KMS-11 (cell line): Measurements from ENCODE around the gene PIK3CA.
"Not testable (repeated sequence)": the region's sequence is repeated elsewhere in the genome, so short reads cannot be mapped to it uniquely, and the experiment has no call there.

Experiments used
- H2AFZ ChIP-seq: fragments of 200-600 bp; sonication (generic); 2 replicates; pipeline ENCODE4 v1.6.1; 2016; ENCODE audit warnings: antibody characterized with exemption, mixed run types, low read depth
- H3K27ac ChIP-seq: fragments of 200-600 bp; sonication (generic); 2 replicates; pipeline ENCODE4 v1.6.1; 2016; ENCODE audit warnings: mild to moderate bottlenecking, mixed run types
- H3K27me3 ChIP-seq: fragments of 200-600 bp; sonication (generic); 2 replicates; pipeline ENCODE4 v1.6.1; 2017; ENCODE audit warnings: mild to moderate bottlenecking, low read depth, mixed run types, moderate library complexity; ENCODE audit not compliant: insufficient read depth
- H3K36me3 ChIP-seq: fragments of 200-600 bp; sonication (generic); 2 replicates; pipeline ENCODE4 v1.6.1; 2017; ENCODE audit warnings: mild to moderate bottlenecking, mixed run types; ENCODE audit not compliant: insufficient read depth
- H3K4me1 ChIP-seq: fragments of 200-600 bp; sonication (generic); 2 replicates; pipeline ENCODE4 v1.6.1; 2016; ENCODE audit warnings: mild to moderate bottlenecking, low read depth, mixed run types; ENCODE audit not compliant: poor library complexity, severe bottlenecking
- H3K4me2 ChIP-seq: fragments of 200-600 bp; sonication (generic); 2 replicates; pipeline ENCODE4 v1.7.0; 2016; ENCODE audit warnings: mild to moderate bottlenecking, mixed run types
- H3K4me3 ChIP-seq: fragments of 200-600 bp; sonication (generic); IDR thresholded peaks from 2 replicates; pipeline ENCODE4 v1.6.1; 2017; ENCODE audit warnings: low read depth, low read length, mixed read lengths; ENCODE audit not compliant: insufficient read depth
- H3K79me2 ChIP-seq: fragments of 200-600 bp; sonication (generic); 2 replicates; pipeline ENCODE4 v1.6.1; 2016; ENCODE audit warnings: low read depth, mixed run types; ENCODE audit not compliant: insufficient read depth
- H3K9ac ChIP-seq: fragments of 200-600 bp; sonication (generic); 2 replicates; pipeline ENCODE4 v1.6.1; 2016; ENCODE audit warnings: mild to moderate bottlenecking, mixed run types
- H4K20me1 ChIP-seq: fragments of 200-600 bp; sonication (generic); 2 replicates; pipeline ENCODE4 v1.6.1; 2016; ENCODE audit warnings: mild to moderate bottlenecking, mixed run types; ENCODE audit not compliant: insufficient read depth
- TF ChIP-seq, protein P1 (sequence below): fragments of 200-600 bp; sonication (generic); conservative IDR thresholded peaks from 2 replicates; pipeline ENCODE4 v1.6.1; 2017; ENCODE audit warnings: low read depth, mild to moderate bottlenecking, antibody characterized with exemption, low read length, moderate library complexity, mixed read lengths

Gene PIK3CA

DNA sequence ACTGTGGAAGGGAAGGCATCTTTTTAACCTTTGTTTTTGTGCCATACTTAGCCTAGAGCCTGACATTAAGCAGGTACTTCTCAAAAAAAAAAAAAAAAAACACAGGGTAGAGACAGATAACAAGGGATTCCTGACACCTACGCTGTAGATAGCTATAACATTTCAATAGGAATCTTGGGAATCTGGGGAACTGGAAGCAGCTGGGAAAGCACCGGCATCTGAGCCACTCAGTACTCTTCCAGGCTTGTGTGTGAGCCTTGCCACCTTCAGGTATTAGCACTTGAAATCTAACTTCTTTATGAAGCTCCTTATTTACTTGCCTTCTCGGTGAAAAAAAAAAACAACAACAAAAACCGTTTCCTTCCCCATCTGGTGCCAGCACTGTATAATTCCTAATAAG, 46.8 kb downstream of the PIK3CA start:
- Histone ChIP-seq H3K4me1 (peaks cover 36% of the 10 kb centered on the region), H3K36me3 (no peaks in the 10 kb centered on the region), H3K4me3 (no peak overlapping the region), H3K9ac (no peak overlapping the region), H4K20me1 (0 out of 2 replicates have a peak, but pooled peaks cover 4% of the 10 kb centered on the region), H3K79me2 (no peaks in the 10 kb centered on the region; the same call in 1 of the 2 replicates), H3K27ac (no peak overlapping the region), H2AFZ (no peak overlapping the region), H3K27me3 (no peaks in the 10 kb centered on the region), H3K4me2 (no peak overlapping the region)
- TF ChIP-seq, protein P1, sequence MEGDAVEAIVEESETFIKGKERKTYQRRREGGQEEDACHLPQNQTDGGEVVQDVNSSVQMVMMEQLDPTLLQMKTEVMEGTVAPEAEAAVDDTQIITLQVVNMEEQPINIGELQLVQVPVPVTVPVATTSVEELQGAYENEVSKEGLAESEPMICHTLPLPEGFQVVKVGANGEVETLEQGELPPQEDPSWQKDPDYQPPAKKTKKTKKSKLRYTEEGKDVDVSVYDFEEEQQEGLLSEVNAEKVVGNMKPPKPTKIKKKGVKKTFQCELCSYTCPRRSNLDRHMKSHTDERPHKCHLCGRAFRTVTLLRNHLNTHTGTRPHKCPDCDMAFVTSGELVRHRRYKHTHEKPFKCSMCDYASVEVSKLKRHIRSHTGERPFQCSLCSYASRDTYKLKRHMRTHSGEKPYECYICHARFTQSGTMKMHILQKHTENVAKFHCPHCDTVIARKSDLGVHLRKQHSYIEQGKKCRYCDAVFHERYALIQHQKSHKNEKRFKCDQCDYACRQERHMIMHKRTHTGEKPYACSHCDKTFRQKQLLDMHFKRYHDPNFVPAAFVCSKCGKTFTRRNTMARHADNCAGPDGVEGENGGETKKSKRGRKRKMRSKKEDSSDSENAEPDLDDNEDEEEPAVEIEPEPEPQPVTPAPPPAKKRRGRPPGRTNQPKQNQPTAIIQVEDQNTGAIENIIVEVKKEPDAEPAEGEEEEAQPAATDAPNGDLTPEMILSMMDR = no peak

DNA sequence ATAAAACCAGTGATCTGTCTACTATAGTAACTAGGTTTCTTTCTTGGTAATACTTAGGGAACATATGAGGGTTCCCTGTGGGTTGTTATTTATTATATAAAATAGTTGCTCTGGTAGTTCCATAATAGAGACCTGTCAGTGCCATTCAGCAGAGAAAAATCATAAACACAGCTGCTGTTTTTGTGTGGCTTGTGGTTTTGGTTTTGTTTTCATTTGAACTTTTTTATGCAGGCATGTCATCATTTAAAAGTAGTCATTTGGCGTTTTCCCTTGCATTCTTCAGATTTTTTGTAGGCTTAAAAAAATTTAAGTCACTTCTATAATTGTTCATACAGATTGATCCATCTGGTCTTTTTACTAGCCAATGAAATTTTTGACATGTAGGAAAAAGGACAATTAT, 47.9 kb downstream of the PIK3CA start:
- TF ChIP-seq, protein P1 = no peak
- H3K27ac ChIP-seq = no peak overlapping the region
- no peak overlapping the region for H3K9ac ChIP-seq
- H2AFZ ChIP-seq = no peak overlapping the region
- 0 out of 2 replicates have a peak, but pooled peaks cover 4% of the 10 kb centered on the region for H4K20me1 ChIP-seq
- peak overlapping the region; percentile 33 for H3K4me2 ChIP-seq
- H3K79me2 ChIP-seq = no peaks in the 10 kb centered on the region; the same call in 1 of the 2 replicates
- no peak overlapping the region for H3K4me3 ChIP-seq
- peaks cover 36% of the 10 kb centered on the region for H3K4me1 ChIP-seq
- H3K27me3 ChIP-seq = no peaks in the 10 kb centered on the region
- no peaks in the 10 kb centered on the region for H3K36me3 ChIP-seq

GRCh38 chr3:179196700-179197099, 48.5 kb downstream of the PIK3CA start:
- H3K4me1 ChIP-seq = peaks cover 36% of the 10 kb centered on the region
- no peak overlapping the region for H3K27ac ChIP-seq
- H3K4me3 ChIP-seq = no peak overlapping the region
- H3K36me3 ChIP-seq = no peaks in the 10 kb centered on the region
- no peak overlapping the region for H2AFZ ChIP-seq
- H3K79me2 ChIP-seq = no peaks in the 10 kb centered on the region; the same call in 1 of the 2 replicates
- TF ChIP-seq, protein P1 = no peak
- H3K27me3 ChIP-seq = no peaks in the 10 kb centered on the region
- no peak overlapping the region for H3K9ac ChIP-seq
- 0 out of 2 replicates have a peak, but pooled peaks cover 4% of the 10 kb centered on the region for H4K20me1 ChIP-seq
- H3K4me2 ChIP-seq = peak overlapping the region; percentile 33

DNA sequence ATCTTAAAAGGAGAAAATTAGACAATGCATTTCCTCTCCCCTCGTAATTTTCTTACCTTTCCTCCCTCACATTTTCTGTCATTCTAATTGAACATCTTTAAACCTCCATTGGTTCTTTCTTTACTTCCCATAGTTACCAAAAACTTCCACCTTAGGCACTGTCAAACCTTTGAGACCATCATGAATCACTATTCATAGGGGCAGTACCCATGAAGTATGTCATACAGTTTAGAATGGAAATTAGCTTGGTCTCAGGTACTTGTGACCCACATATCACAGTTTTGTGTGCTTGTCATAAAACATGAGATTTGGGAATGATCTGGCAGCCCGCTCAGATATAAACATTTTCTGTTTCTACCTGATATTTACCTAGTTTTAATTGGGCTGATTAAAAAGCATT, 52.6 kb downstream of the PIK3CA start:
- Histone ChIP-seq H3K27ac (no peak overlapping the region), H4K20me1 (0 out of 2 replicates have a peak, but pooled peaks cover 4% of the 10 kb centered on the region), H3K79me2 (no peaks in the 10 kb centered on the region), H3K4me1 (peaks cover 20% of the 10 kb centered on the region), H3K27me3 (no peaks in the 10 kb centered on the region), H3K9ac (no peak overlapping the region), H3K36me3 (no peaks in the 10 kb centered on the region), H3K4me2 (no peak overlapping the region), H3K4me3 (no peak overlapping the region), H2AFZ (no peak overlapping the region)
- TF ChIP-seq, protein P1 = no peak

- H3K4me3 ChIP-seq, H4K20me1 ChIP-seq, H3K27ac ChIP-seq, H3K9ac ChIP-seq, H3K79me2 ChIP-seq, H3K36me3 ChIP-seq, H3K27me3 ChIP-seq, H2AFZ ChIP-seq: not testable (repeated sequence)
- Histone ChIP-seq H3K4me2 (0 out of 2 replicates have a peak overlapping the region, but pooled peaks have one; percentile 6), H3K4me1 (peaks cover 15% of the 10 kb centered on the region)
These were observed 67.4 kb downstream of the PIK3CA start for GRCh38 chr3:179215550-179215949.

DNA sequence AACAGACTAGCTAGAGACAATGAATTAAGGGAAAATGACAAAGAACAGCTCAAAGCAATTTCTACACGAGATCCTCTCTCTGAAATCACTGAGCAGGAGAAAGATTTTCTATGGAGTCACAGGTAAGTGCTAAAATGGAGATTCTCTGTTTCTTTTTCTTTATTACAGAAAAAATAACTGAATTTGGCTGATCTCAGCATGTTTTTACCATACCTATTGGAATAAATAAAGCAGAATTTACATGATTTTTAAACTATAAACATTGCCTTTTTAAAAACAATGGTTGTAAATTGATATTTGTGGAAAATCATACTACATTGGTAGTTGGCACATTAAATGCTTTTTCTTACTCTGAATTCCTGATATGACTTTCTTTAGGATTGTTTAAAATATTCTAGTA, 70.1 kb downstream of the PIK3CA start:
- H3K4me1 ChIP-seq = peaks cover 15% of the 10 kb centered on the region
- not testable (repeated sequence) for H2AFZ ChIP-seq, H3K36me3 ChIP-seq, H4K20me1 ChIP-seq, H3K79me2 ChIP-seq, H3K9ac ChIP-seq, H3K27me3 ChIP-seq, H3K4me3 ChIP-seq, H3K4me2 ChIP-seq, H3K27ac ChIP-seq
